HepG2 (cell line): Measurements from ENCODE around the gene PDE2A. TPM values are rescaled to one million over a fixed set of nuclear protein-coding genes. Genes with fewer than 3 reads are reported as not detected.
"Not testable (repeated sequence)": the region's sequence is repeated elsewhere in the genome, so short reads cannot be mapped to it uniquely, and the experiment has no call there.

Experiments
- ATAC-seq: fragments of 200-7000 bp; cut with Tn5 transposase; 3 replicates; pipeline ENCODE4 v1.9.1; 2020; ENCODE audit warnings: mild to moderate bottlenecking, moderate library complexity
- BruUV-seq: library from RNA; stranded (reverse); fragments of 400-500 nt; replicated peaks from 2 replicates; lab custom pipeline; 2021; lab: Mats Ljungman, UMichigan
- CTCF ChIA-PET: fragments of 300-600 bp; formaldehyde crosslinking; extraction: SDS; loops from one replicate; lab custom pipeline; 2021; ENCODE audit warnings: low total read pairs, inconsistent platforms, low intra/inter-chr PET ratio; lab: Yijun Ruan, JAX
- POLR2A ChIA-PET: fragments of 350-600 bp; sonication (Branson Sonifier 250); formaldehyde crosslinking; loops from one replicate; lab custom pipeline; 2020; ENCODE audit warnings: antibody characterized with exemption, inconsistent platforms; lab: Yijun Ruan, JAX
- DNase-seq: peaks from one replicate; pipeline ENCODE4 v3.0.0-alpha.2; 2015; ENCODE audit warnings: low spot score
- FAIRE-seq: peaks from 3 replicates; lab custom pipeline; 2011; peaks lifted over from hg19 to GRCh38; lab: Jason Lieb, UNC
- H2AFZ ChIP-seq: one replicate; pipeline ENCODE4 v1.6.1; 2011; ENCODE audit warnings: low read length, inconsistent platforms
- H3K27ac ChIP-seq: fragments of 300-600 bp; 3 replicates; pipeline ENCODE4 v1.8.0; 2011; ENCODE audit warnings: mixed run types, mild to moderate bottlenecking, mixed read lengths, low read length, inconsistent platforms; ENCODE audit not compliant: insufficient read depth; ENCODE audit errors: extremely low read length
- H3K27me3 ChIP-seq, 2 experiments: fragments of 200-600 bp in 1 of 2; 2 replicates in 1 of 2; 3 replicates in 1 of 2; pipeline versions ENCODE4 v1.6.0 to v1.8.0; 2011; ENCODE audit warnings: low read length in 2 of 2, mild to moderate bottlenecking in 2 of 2, moderate library complexity in 2 of 2, inconsistent platforms in 1 of 2; ENCODE audit not compliant: insufficient read depth in 2 of 2, control insufficient read depth in 1 of 2
- H3K36me3 ChIP-seq, 2 experiments: fragments of 200-600 bp in 1 of 2; replicated peaks in 1 of 2; 2 replicates in 1 of 2; 3 replicates in 1 of 2; pipeline versions ENCODE4 v1.5.1 to v1.8.0; 2011; ENCODE audit warnings: low read length in 2 of 2, inconsistent platforms in 1 of 2; ENCODE audit not compliant: insufficient read depth in 2 of 2, control insufficient read depth in 1 of 2
- H3K4me1 ChIP-seq: 2 replicates; pipeline ENCODE4 v1.5.1; 2012; ENCODE audit warnings: low read length, inconsistent platforms; ENCODE audit not compliant: insufficient read depth
- H3K4me2 ChIP-seq: 2 replicates; pipeline ENCODE4 v1.6.0; 2011; ENCODE audit warnings: low read depth, low read length, inconsistent platforms
- H3K4me3 ChIP-seq, 3 experiments: fragments of 200-600 bp in 1 of 3; sonication (generic), shearing (Covaris generic) in 1 of 3; replicated peaks in 1 of 3; 2 replicates each; pipeline ENCODE4 v1.5.1; 2011 to 2016; ENCODE audit warnings: low read length in 3 of 3, inconsistent platforms in 2 of 3, low read depth in 2 of 3, mild to moderate bottlenecking in 2 of 3, control low read depth in 1 of 3, mixed read lengths in 1 of 3; ENCODE audit not compliant: insufficient read depth in 1 of 3
- H3K79me2 ChIP-seq: one replicate; pipeline ENCODE4 v1.6.1; 2011; ENCODE audit warnings: low read length, inconsistent platforms; ENCODE audit not compliant: insufficient read depth
- H3K9ac ChIP-seq: 2 replicates; pipeline ENCODE4 v1.6.0; 2011; ENCODE audit warnings: mild to moderate bottlenecking, low read depth, low read length, inconsistent platforms; ENCODE audit not compliant: insufficient read depth
- H3K9me3 ChIP-seq: 2 replicates; pipeline ENCODE4 v1.5.1; 2012; ENCODE audit warnings: mild to moderate bottlenecking, low read length
- H4K20me1 ChIP-seq: 2 replicates; pipeline ENCODE4 v1.6.0; 2011; ENCODE audit warnings: inconsistent platforms, mild to moderate bottlenecking, low read length, moderate library complexity; ENCODE audit not compliant: insufficient read depth
- CHD4 ChIP-seq: fragments of 200-600 bp; sonication (generic); IDR thresholded peaks from 2 replicates; pipeline ENCODE4 v1.7.0; 2017; ENCODE audit warnings: mild to moderate bottlenecking, low read length, borderline replicate concordance
- GTF2F1 ChIP-seq: fragments of 150-350 bp; IDR thresholded peaks from 2 replicates; pipeline ENCODE4 v1.6.1; 2014; ENCODE audit warnings: low read length
- RBFOX2 ChIP-seq: fragments of 200-400 bp; formaldehyde crosslinking; IDR thresholded peaks from 2 replicates; pipeline ENCODE4 v1.6.1; 2017; ENCODE audit warnings: low read depth, mild to moderate bottlenecking, low read length
- RBM22 ChIP-seq: fragments of 200-400 bp; formaldehyde crosslinking; optimal IDR thresholded peaks from 2 replicates; pipeline ENCODE3; 2017; ENCODE audit warnings: mild to moderate bottlenecking, low read length, moderate library complexity
- SP2 ChIP-seq: sonication (generic); formaldehyde crosslinking; IDR thresholded peaks from 2 replicates; pipeline ENCODE4 v1.5.1; 2020; ENCODE audit warnings: mild to moderate bottlenecking, missing genetic modification reagents
- U2AF1 ChIP-seq: fragments of 200-400 bp; formaldehyde crosslinking; optimal IDR thresholded peaks from 2 replicates; pipeline ENCODE3; 2017; ENCODE audit warnings: mild to moderate bottlenecking, low read depth, low read length
- ZNF296 ChIP-seq: sonication (generic); formaldehyde crosslinking; conservative IDR thresholded peaks from 2 replicates; pipeline ENCODE4 v1.5.0; 2020; ENCODE audit warnings: mild to moderate bottlenecking, missing genetic modification reagents
- ZSCAN20 ChIP-seq: sonication (generic); formaldehyde crosslinking; IDR thresholded peaks from 2 replicates; pipeline ENCODE4 v1.4.0; 2020; ENCODE audit warnings: missing genetic modification reagents, mild to moderate bottlenecking, borderline replicate concordance
- WGBS: methylation state at CpG from one replicate; pipeline ENCODE4 v1.1.6; 2017; ENCODE audit warnings: low lambda C conversion rate; 5-methylcytosine and 5-hydroxymethylcytosine counted together
- in situ Hi-C: cut with HindIII; loops from 2 replicates; pipeline ENCODE4 v1.10.0; 2017; ENCODE audit warnings: low pct_unique_long_range_greater_than_20kb; ENCODE audit not compliant: extremely low pct_ligation_motif_present
- intact Hi-C: fragments of 100-400 bp; cut with micrococcal nuclease; formaldehyde crosslinking; loops from one replicate; pipeline ENCODE4 v1.10.0; 2022; ENCODE audit not compliant: unreplicated experiment
- polyA plus RNA-seq, 8 experiments: library from polyadenylated mRNA; depleted of rRNA in 3 of 8; stranded (reverse) in 7 of 8; unstranded in 1 of 8; fragments of >200 nt; fragmentation: Illumina TruSeq in 4 of 8; extraction: Trizol in 4 of 8; gene quantifications; 2 replicates each; pipeline versions ENCODE4 v1.2.1 to v1.2.3, GENCODE V29; 2011 to 2016; ENCODE audit warnings: low read depth in 4 of 8, missing spikeins in 1 of 8, mixed read lengths in 1 of 8; ENCODE audit not compliant: insufficient read depth in 1 of 8
- total RNA-seq, 5 experiments: library from RNA; depleted of rRNA; stranded (reverse); fragments of >200 nt; fragmentation: Illumina TruSeq; extraction: Trizol; gene quantifications; 2 replicates each; pipeline ENCODE4 v1.2.3, GENCODE V29; 2016; ENCODE audit warnings: low read depth in 1 of 5

Gene PDE2A
- total and polyA plus RNA-seq, 2 of the 13 experiments (the other 11 are each of a cell fraction or from before 2014, with no cell fraction given), result 3.1 TPM; not detected in 1

GRCh38 chr11:72556433-72556832, 117.8 kb downstream of the PDE2A start:
- no peak for FAIRE-seq
- H3K9me3 ChIP-seq, result no peaks in the 10 kb centered on the region
- ChIA-PET POLR2A (no interaction called here), CTCF (no interaction called here)
- no peaks in the 10 kb centered on the region for H3K79me2 ChIP-seq
- intact Hi-C loops, result no loop called here
- no peak overlapping the region for H3K9ac ChIP-seq
- no peaks in the 10 kb centered on the region for H3K36me3 ChIP-seq
- H3K27ac ChIP-seq, result no peak overlapping the region
- H3K4me1 ChIP-seq, result no peaks in the 10 kb centered on the region
- in situ Hi-C loops, result no loop called here
- DNase-seq, result no peak
- no peak overlapping the region for H3K4me2 ChIP-seq
- no peak for ATAC-seq
- TF ChIP-seq ZNF296 (no peak), RBFOX2 (no peak), ZSCAN20 (CRISPR knock-in tag) (no peak), SP2 (CRISPR knock-in tag) (no peak), CHD4 (no peak), U2AF1 (no peak), RBM22 (no peak), GTF2F1 (no peak)
- H3K4me3 ChIP-seq, result no peak overlapping the region
- H2AFZ ChIP-seq, result no peak overlapping the region
- H3K27me3 ChIP-seq, result peaks cover 0 to 19% of the 10 kb centered on the region in 2 experiments; a peak in 3 of 5 replicates
- H4K20me1 ChIP-seq, result no peaks in the 10 kb centered on the region
- 2% methylated on average over 5 of the region's 5 CpGs for WGBS
- BruUV-seq, result no TSS peak

GRCh38 chr11:72555014-72555522, 119.2 kb downstream of the PDE2A start:
- WGBS, result 34% methylated on average over 3 of the region's 3 CpGs
- H3K27me3 ChIP-seq, result peaks cover 0 to 18% of the 10 kb centered on the region in 2 experiments; a peak in 3 of 5 replicates
- intact Hi-C loops, H3K4me3 ChIP-seq, H3K4me1 ChIP-seq, DNase-seq, BruUV-seq, CTCF ChIA-PET, H3K9ac ChIP-seq, H3K4me2 ChIP-seq, FAIRE-seq, POLR2A ChIA-PET, H2AFZ ChIP-seq, H3K27ac ChIP-seq, H3K9me3 ChIP-seq, H4K20me1 ChIP-seq, in situ Hi-C loops, H3K36me3 ChIP-seq, ATAC-seq, H3K79me2 ChIP-seq: not testable (repeated sequence)
